Activated T-helper 1 cell treated with anti-CD3 and anti-CD28 coated beads, Interleukin-2, amount 50 U/mL, for 16 hours (primary cell): ENCODE measurements around the gene UQCC2.

ENCODE experiments used
- DNase-seq, 2 donors: peaks; one replicate each; pipeline ENCODE4 v3.0.0-alpha.2; 2020; ENCODE audit warnings: low read depth in 1 of 2, low spot score in 1 of 2

Gene UQCC2

GRCh38 chr6:33692078-33692759 is 19.3 kb downstream of the UQCC2 start:
- no peak for DNase-seq

- no peak for DNase-seq
These were observed 19.9 kb downstream of the UQCC2 start for GRCh38 chr6:33691456-33692077.

- DNase-seq: no peak
These were observed 20.7 kb downstream of the UQCC2 start for GRCh38 chr6:33690766-33691165.

GRCh38 chr6:33689879-33690278 is 21.6 kb downstream of the UQCC2 start:
- DNase-seq: no peak

- DNase-seq: no peak
These were observed 22.4 kb downstream of the UQCC2 start for GRCh38 chr6:33689148-33689494.

DNA sequence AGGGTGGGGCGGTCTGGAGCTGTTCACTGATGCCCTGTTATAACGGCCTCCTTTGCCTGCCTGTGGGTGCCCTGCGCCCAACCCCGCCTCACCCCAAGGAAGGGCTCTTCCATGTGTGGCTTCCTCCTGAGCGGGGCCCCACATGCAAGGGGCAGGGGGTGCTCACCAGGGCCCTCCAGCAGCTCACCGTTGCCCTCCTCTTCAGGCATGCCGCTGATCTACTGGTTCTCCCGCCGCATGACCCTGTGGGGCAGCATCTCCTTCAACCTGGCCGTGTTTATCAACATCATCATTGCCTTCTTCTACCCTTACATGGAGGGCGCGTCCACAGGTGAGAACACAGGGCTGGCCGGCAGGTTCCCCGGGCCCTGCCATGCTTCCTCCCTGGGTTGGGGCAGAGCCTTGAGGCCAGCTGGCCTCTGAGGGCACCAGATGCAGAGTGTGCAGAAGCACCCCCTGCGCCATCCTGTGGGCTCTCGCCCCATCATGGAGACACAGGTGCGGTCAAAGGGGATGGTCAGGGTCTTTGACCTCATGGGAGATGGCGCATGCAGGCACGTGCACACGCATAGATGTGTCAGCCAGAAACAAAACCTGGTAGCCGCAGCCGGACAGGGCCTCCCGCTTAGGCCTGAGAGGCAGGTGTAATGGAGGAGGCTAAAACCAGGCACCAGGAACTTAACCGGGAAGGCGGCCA is 22.9 kb downstream of the UQCC2 start:
- no peak for DNase-seq

- DNase-seq: no peak
These were observed 23.5 kb downstream of the UQCC2 start for GRCh38 chr6:33688006-33688405.

GRCh38 chr6:33686981-33687975 is 24.2 kb downstream of the UQCC2 start:
- DNase-seq: no peak

- DNase-seq: no peak
These were observed 25.1 kb downstream of the UQCC2 start for GRCh38 chr6:33686225-33686924.

GRCh38 chr6:33685411-33686224 is 25.9 kb downstream of the UQCC2 start:
- no peak for DNase-seq

DNA sequence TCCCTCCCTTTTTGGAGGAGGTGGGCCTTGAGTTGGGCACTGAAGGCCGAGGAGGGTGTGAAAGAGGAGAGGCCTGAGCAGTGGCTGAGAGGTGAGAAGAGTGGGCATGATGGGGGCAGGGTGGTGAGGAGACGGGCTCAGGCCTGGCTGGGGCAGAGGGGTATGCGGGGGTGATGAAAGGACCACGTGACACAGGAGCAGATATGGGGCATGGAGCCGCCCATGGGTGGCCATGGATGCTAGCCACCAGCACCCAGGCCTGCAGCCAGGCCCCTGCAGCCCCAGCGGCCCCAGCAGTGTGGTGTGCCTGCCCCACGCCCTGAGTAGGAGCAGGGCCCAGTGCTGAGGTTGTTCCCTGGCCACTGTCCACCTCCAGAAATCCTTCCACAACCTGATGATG is 26.5 kb downstream of the UQCC2 start:
- DNase-seq: no peak

- DNase-seq: no peak
These were observed 27.0 kb downstream of the UQCC2 start for GRCh38 chr6:33684428-33684896.

GRCh38 chr6:33683576-33684427 is 27.7 kb downstream of the UQCC2 start:
- no peak for DNase-seq

GRCh38 chr6:33683051-33683571 is 28.4 kb downstream of the UQCC2 start:
- DNase-seq: no peak

GRCh38 chr6:33682341-33682740 is 29.2 kb downstream of the UQCC2 start:
- no peak for DNase-seq

DNA sequence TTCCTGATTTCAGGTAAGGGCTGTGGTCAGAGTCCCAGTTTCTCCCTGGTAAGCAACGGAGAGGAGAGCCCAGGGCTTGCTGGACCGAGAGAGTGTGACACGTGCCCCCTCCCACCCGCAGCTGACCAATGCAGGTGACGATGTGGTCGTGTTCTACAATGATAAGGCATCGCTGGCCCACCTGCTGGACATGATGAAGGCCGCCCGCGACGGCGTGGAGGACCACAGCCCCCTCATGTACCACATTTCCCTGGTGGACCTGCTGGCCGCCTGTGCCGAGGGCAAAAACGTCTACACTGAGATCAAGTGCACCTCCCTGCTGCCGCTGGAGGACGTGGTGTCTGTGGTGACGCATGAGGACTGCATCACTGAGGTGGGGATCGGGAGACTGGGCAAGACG is 31.7 kb downstream of the UQCC2 start:
- DNase-seq: no peak

GRCh38 chr6:33678932-33679490 is 32.5 kb downstream of the UQCC2 start:
- no peak for DNase-seq

GRCh38 chr6:33678233-33678931 is 33.1 kb downstream of the UQCC2 start:
- no peak for DNase-seq
